ENCODE data around the gene CDCP2.

The CDCP2 gene

GRCh38 chr1:54088385-54088784, 64.4 kb downstream of the CDCP2 start:
- no peak for DNase-seq (ENCODE audit: low read depth)
- no peak overlapping the region for H3K4me3 ChIP-seq (ENCODE audit: control insufficient read depth, low read depth, low read length)
- TF ChIP-seq CTCF (conservative IDR thresholded peaks at IDR 0.05; ENCODE audit: control insufficient read depth, insufficient read depth, low read depth, low read length), result no peak

- H3K4me3 ChIP-seq (ENCODE audit: control insufficient read depth, low read depth, low read length), result no peak overlapping the region
- no peak for TF ChIP-seq CTCF (conservative IDR thresholded peaks at IDR 0.05; ENCODE audit: control insufficient read depth, insufficient read depth, low read depth, low read length)
- no peak for DNase-seq (ENCODE audit: low read depth)
Measured at GRCh38 chr1:54086754-54087153, 66.0 kb downstream of the CDCP2 start.

- H3K4me3 ChIP-seq (ENCODE audit: control insufficient read depth, low read depth, low read length), result no peak overlapping the region
- no peak for DNase-seq (ENCODE audit: low read depth)
- TF ChIP-seq CTCF (conservative IDR thresholded peaks at IDR 0.05; ENCODE audit: control insufficient read depth, insufficient read depth, low read depth, low read length), result no peak
Measured at GRCh38 chr1:54084794-54085193, 68.0 kb downstream of the CDCP2 start.
